Astrocyte of the spinal cord (primary cell): Measurements from ENCODE around the gene SMPDL3B.
A peak's percentile ranks its signal among the peaks of the same experiment; 100 is the strongest.

Source experiments
- DNase-seq: peaks from one replicate; pipeline ENCODE4 v3.0.0; 2011; ENCODE audit warnings: low read depth, low spot score
- H3K4me3 ChIP-seq: 2 replicates; pipeline ENCODE4 v1.5.1; 2011; ENCODE audit warnings: low read depth, mild to moderate bottlenecking, low read length, moderate library complexity
- in situ Hi-C: cut with HindIII; loops from 2 replicates; pipeline ENCODE4 v1.10.0; 2017; ENCODE audit warnings: low sequenced_read_pairs
- TF ChIP-seq, protein P1 (sequence below): IDR thresholded peaks from 2 replicates; pipeline ENCODE4 v1.5.1; 2012; ENCODE audit warnings: low read depth, mild to moderate bottlenecking, low read length, inconsistent platforms

Gene SMPDL3B

DNA sequence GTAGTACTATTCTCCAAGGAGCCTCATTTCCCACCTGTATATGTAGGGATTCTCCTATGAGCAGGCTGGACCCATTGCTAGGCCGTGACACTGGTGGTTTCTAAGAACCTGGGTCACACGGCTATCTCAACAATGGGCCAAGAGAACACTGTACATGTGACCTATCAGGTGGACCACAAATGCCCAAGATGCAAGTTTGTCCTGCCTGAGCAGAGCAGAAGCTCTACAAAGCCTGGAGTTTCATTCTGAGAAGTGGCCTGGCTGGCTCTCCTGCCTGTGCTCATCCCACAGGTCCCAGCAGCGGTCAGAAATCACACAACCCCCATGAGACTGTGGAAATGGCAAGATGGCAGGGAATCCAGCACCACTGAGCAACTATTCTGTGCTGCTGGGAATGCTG is 45.3 kb upstream of the SMPDL3B start:
- in situ Hi-C loops, result no loop called here
- DNase-seq, result no peak
- H3K4me3 ChIP-seq, result no peak overlapping the region
- TF ChIP-seq, protein P1, sequence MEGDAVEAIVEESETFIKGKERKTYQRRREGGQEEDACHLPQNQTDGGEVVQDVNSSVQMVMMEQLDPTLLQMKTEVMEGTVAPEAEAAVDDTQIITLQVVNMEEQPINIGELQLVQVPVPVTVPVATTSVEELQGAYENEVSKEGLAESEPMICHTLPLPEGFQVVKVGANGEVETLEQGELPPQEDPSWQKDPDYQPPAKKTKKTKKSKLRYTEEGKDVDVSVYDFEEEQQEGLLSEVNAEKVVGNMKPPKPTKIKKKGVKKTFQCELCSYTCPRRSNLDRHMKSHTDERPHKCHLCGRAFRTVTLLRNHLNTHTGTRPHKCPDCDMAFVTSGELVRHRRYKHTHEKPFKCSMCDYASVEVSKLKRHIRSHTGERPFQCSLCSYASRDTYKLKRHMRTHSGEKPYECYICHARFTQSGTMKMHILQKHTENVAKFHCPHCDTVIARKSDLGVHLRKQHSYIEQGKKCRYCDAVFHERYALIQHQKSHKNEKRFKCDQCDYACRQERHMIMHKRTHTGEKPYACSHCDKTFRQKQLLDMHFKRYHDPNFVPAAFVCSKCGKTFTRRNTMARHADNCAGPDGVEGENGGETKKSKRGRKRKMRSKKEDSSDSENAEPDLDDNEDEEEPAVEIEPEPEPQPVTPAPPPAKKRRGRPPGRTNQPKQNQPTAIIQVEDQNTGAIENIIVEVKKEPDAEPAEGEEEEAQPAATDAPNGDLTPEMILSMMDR, result no peak

DNA sequence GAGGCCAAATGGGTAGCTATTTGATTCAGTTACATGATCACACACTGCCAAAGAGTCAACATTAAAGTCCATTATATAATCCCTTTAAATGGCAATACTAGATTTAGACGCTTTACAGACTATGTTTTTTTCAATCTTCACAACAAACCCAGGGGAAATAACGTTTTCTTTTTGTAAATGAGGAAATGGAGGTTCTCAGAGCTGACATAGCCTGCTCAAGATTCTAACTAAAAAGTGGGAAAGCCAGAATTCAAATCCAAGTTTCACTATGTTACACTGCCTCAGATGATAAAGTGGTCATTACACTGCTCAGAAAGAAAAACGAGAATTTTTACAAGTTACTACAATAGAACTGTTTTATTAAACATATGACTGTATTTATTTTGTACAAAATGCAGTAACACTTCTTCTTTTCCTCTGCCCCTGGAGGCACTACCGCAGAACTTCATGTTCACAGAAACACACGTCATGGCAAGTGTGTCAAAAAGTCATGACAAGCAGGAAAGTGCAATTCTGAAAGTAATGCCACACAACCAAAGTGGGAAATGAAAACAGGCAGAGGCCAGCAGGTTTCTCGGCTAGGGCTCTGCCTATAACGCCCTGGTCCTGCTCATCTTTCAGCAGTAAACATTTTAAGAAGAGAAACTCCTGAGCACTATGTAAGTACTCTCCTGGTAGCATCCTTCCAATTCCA is 43.5 kb upstream of the SMPDL3B start:
- TF ChIP-seq, protein P1, result no peak
- in situ Hi-C loops, result no loop called here
- DNase-seq, result no peak
- no peak overlapping the region for H3K4me3 ChIP-seq

DNA sequence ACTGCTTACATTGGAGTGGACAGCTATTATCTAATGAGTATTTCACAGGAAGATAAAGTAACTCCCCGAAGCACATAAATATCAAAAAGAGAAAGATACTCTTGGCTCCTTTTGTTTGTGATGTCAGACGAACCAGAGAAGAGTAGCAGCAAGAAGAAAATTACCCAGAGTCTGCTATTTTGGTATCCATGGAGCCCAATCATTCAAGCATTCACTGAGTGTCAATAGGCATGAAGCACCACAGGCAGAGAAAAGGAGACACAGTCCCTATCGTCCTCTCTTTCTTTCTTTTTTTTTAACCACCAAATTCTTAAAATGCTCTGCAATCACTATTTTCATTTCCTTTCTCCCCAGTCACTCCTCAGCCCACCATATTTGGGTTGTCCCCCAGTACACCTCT is 40.3 kb upstream of the SMPDL3B start:
- in situ Hi-C loops, result no loop called here
- TF ChIP-seq, protein P1, result no peak
- DNase-seq, result no peak
- no peak overlapping the region for H3K4me3 ChIP-seq

DNA sequence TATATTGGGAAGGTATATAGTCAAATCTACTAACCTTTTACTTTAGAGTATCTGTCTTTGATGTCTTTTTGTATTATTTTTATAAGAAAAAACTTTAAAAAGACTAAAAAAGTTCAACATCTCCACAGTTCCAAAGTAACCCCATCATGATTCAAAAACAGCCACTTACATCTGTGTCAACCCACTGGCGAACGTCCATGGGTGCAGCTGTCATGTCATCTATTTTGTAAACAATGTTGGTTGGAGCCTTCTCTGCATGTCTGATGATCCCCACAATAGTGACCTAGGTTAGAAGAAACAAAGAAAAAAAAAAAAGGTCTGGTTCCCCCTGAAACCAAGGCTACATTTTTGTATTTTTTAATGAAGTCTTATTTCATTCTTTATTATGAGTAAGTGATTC is 28.0 kb upstream of the SMPDL3B start:
- TF ChIP-seq, protein P1, result no peak
- in situ Hi-C loops, result no loop called here
- no peak for DNase-seq
- H3K4me3 ChIP-seq, result no peak overlapping the region

DNA sequence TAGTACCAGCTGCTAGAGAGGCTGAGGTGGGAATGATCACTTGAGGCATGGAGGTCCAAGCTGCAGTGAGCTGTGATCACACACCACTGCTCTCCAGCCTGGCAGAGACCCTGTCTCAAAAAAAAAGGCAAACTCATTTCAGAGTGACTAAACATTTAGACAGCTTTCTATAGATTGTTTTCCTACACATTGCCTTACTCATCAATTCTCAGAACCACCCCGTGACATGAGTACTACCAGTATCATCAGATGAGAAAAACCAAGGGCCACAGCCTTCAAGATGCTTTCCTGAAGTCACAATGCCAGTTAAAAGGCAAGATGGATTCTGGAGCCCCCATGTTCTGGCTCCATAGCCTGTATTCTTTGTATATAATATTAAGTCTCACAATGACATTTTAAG is 22.4 kb upstream of the SMPDL3B start:
- in situ Hi-C loops, result no loop called here
- no peak overlapping the region for H3K4me3 ChIP-seq
- TF ChIP-seq, protein P1, result no peak
- no peak for DNase-seq

DNA sequence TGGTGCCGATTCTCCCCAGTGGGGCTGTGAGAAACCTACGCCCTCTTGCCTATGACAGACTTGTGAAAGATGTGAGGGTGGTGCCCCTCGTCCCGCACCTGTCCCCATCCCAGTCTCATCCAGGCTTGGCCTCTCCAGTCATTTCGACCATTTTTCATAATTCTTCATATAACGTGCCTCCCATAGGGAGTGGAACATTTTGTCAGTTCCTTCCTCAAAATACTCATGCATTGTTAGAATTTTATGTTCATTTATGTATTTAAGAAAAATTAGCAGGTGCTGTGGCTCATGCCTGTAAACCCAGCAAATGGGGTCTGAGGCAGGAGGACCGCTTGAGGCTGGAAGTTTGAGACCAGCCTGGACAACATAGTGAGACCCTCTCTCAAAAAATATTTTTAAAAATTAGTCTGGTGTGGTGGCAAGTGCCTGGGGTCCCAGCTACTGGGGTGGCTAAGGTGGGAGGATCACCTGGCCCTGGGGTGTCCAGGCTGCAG is 19.7 kb upstream of the SMPDL3B start:
- in situ Hi-C loops, result no loop called here
- peak overlapping the region; percentile 7 for H3K4me3 ChIP-seq
- DNase-seq, result no peak
- TF ChIP-seq, protein P1, result no peak
